H54 (cell line): ENCODE measurements around the gene TSPAN14.
A peak's percentile ranks its signal among the peaks of the same experiment; 100 is the strongest.

Source experiments
- DNase-seq: peaks from one replicate; pipeline ENCODE4 v3.0.0; 2011; ENCODE audit warnings: low spot score, mixed read lengths; ENCODE audit not compliant: insufficient read length
- FAIRE-seq: peaks from 3 replicates; lab custom pipeline; 2011; peaks lifted over from hg19 to GRCh38; lab: Jason Lieb, UNC
- POLR2A ChIP-seq: IDR thresholded peaks from 2 replicates; pipeline ENCODE4 v1.6.1; 2011; ENCODE audit warnings: low read depth, mild to moderate bottlenecking, low read length

The TSPAN14 gene

GRCh38 chr10:80442879-80443278 lies 11.2 kb upstream of the TSPAN14 start:
- no peak for TF ChIP-seq POLR2A
- DNase-seq, result no peak
- no peak for FAIRE-seq

GRCh38 chr10:80443531-80443974 lies 10.6 kb upstream of the TSPAN14 start:
- FAIRE-seq, result peak; percentile 68
- DNase-seq, result peak; percentile 69
- no peak for TF ChIP-seq POLR2A

GRCh38 chr10:80444124-80444523 lies 10.0 kb upstream of the TSPAN14 start:
- 0 out of 2 replicates have a peak, but pooled peaks have one; percentile 7 for TF ChIP-seq POLR2A
- FAIRE-seq (no peak), DNase-seq (no peak)

- peak; percentile 38 for FAIRE-seq
- TF ChIP-seq POLR2A, result no peak
- peak; percentile 86 for DNase-seq
Measured at GRCh38 chr10:80444646-80445319, 9.3 kb upstream of the TSPAN14 start.

GRCh38 chr10:80447436-80448190 lies 6.5 kb upstream of the TSPAN14 start:
- no peak for TF ChIP-seq POLR2A
- FAIRE-seq, result no peak
- no peak for DNase-seq

- DNase-seq (no peak), FAIRE-seq (no peak)
- TF ChIP-seq POLR2A, result no peak
Measured at GRCh38 chr10:80448209-80448942, 5.7 kb upstream of the TSPAN14 start.

- DNase-seq, result no peak
- no peak for FAIRE-seq
- TF ChIP-seq POLR2A, result no peak
Measured at GRCh38 chr10:80449520-80449919, 4.6 kb upstream of the TSPAN14 start.

GRCh38 chr10:80451132-80451531 lies 3.0 kb upstream of the TSPAN14 start:
- no peak for TF ChIP-seq POLR2A
- DNase-seq (no peak), FAIRE-seq (no peak)

GRCh38 chr10:80452069-80452468 lies 2.0 kb upstream of the TSPAN14 start:
- DNase-seq (no peak), FAIRE-seq (no peak)
- TF ChIP-seq POLR2A, result no peak

GRCh38 chr10:80452640-80453039 lies 1.5 kb upstream of the TSPAN14 start:
- no peak for DNase-seq
- TF ChIP-seq POLR2A, result no peak
- no peak for FAIRE-seq

GRCh38 chr10:80453056-80453841 lies 861 bp upstream of the TSPAN14 start:
- no peak for TF ChIP-seq POLR2A
- DNase-seq, result no peak

GRCh38 chr10:80454513-80455460 lies 677 bp downstream of the TSPAN14 start:
- DNase-seq, result peak; percentile 53
- no peak for TF ChIP-seq POLR2A
- no peak for FAIRE-seq

More at GRCh38 chr10:80453056-80453841, 861 bp upstream of the TSPAN14 start:
- FAIRE-seq, result no peak
